ENCODE results near the gene ASXL1. TPM values are rescaled to one million over a fixed set of nuclear protein-coding genes. Genes with fewer than 3 reads are reported as not detected.

Gene ASXL1
- total RNA-seq, 6 donors from 2014 or later = 60.6 to 389 (median 88.5) TPM

DNA sequence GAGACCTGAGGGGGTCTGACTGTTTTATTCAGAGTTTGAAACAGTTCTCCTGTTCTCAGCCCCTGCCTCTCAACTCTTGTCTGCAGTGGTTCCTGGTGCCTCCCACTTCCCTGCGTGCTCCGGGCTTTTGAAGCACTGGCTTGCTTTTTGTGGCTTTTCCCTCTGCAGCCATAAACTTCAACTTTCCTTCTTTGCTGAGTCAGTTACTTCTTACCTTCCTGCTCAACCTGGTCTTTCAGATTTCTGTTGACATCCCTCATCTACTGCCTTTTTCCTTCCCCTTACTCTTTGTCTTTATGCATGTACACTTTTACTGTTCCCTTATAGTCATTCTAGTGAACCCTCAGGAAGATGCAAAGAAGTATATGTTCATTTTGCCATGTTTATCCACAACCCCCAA lies 57.4 kb downstream of the ASXL1 start:
- 34 to 48% methylated on average over 2 of the region's 2 CpGs for WGBS, 2 donors
- H3K27ac ChIP-seq = no peak overlapping the region
- H3K4me3 ChIP-seq = no peak overlapping the region
- no peaks in the 10 kb centered on the region for H3K9me3 ChIP-seq
- ATAC-seq (ENCODE audit: low FRiP score in 2 of 2) = no peak
- no peaks in the 10 kb centered on the region for H3K36me3 ChIP-seq
- no peaks in the 10 kb centered on the region for H3K27me3 ChIP-seq
- peaks cover 4 to 20% (median 11%) of the 10 kb centered on the region in 4 donors for H3K4me1 ChIP-seq
- no peak for DNase-seq
- TF ChIP-seq, protein P1, sequence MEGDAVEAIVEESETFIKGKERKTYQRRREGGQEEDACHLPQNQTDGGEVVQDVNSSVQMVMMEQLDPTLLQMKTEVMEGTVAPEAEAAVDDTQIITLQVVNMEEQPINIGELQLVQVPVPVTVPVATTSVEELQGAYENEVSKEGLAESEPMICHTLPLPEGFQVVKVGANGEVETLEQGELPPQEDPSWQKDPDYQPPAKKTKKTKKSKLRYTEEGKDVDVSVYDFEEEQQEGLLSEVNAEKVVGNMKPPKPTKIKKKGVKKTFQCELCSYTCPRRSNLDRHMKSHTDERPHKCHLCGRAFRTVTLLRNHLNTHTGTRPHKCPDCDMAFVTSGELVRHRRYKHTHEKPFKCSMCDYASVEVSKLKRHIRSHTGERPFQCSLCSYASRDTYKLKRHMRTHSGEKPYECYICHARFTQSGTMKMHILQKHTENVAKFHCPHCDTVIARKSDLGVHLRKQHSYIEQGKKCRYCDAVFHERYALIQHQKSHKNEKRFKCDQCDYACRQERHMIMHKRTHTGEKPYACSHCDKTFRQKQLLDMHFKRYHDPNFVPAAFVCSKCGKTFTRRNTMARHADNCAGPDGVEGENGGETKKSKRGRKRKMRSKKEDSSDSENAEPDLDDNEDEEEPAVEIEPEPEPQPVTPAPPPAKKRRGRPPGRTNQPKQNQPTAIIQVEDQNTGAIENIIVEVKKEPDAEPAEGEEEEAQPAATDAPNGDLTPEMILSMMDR (IDR thresholded peaks at IDR 0.05) = no peak
- TF ChIP-seq EP300 (IDR thresholded peaks at IDR 0.05) (no peak), POLR2AphosphoS5 (IDR thresholded peaks at IDR 0.05) (no peak), POLR2A (IDR thresholded peaks at IDR 0.05) (no peak)

DNA sequence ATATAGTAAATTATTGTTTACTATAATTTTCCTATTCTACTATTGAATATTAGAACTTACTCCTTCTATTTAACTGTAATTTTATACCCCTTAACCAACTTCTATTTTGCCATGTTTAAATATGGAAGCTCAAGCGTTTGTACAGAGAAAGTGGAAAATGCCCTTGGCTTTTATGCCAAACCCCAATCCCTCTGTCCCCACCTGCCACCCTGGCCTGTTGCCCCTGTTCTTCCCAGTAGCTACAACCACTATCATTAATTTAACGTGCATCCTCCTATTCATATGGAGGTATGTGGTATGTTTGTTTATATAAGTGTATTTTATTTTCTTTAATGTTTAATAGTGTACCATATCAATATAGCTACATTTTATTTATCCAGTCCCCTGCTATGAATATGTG lies 58.1 kb downstream of the ASXL1 start:
- Histone ChIP-seq H3K4me1 (peaks cover 4 to 20% (median 11%) of the 10 kb centered on the region in 4 donors), H3K27me3 (no peaks in the 10 kb centered on the region), H3K27ac (no peak overlapping the region), H3K9me3 (no peaks in the 10 kb centered on the region), H3K4me3 (no peak overlapping the region), H3K36me3 (no peaks in the 10 kb centered on the region)
- TF ChIP-seq, protein P1 (IDR thresholded peaks at IDR 0.05) = no peak
- DNase-seq (no peak), ATAC-seq (ENCODE audit: low FRiP score in 2 of 2) (no peak)
- WGBS, 2 donors = 80 to 87% methylated on average over 2 of the region's 2 CpGs

DNA sequence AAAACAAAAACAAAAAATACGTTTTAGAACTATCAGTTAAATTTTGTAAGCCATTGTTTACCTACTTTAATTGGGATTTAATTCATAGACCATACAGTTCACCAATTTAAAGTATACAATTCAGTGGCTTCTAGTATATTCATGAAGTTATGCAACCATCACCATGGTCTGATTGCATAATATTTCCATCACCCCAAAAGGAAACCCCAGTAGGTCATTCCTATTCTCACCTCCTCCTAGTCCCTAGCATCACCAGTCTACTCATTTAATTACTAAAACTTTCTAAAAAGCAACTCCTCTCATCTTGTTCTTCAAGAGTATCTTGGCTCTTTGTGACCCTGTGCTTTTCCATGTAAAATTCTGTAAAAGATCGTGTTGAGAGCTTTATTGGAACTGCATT lies 60.2 kb downstream of the ASXL1 start:
- Histone ChIP-seq H3K27ac (no peak overlapping the region), H3K36me3 (no peaks in the 10 kb centered on the region), H3K4me1 (peaks cover 0 to 22% (median 8%) of the 10 kb centered on the region in 4 donors), H3K9me3 (no peaks in the 10 kb centered on the region), H3K4me3 (no peak overlapping the region), H3K27me3 (no peaks in the 10 kb centered on the region)
- DNase-seq (no peak), ATAC-seq (ENCODE audit: low FRiP score in 2 of 2) (no peak)
- no peak for TF ChIP-seq POLR2A (IDR thresholded peaks at IDR 0.05)
- no peak for TF ChIP-seq EP300 (IDR thresholded peaks at IDR 0.05)
- no peak for TF ChIP-seq POLR2AphosphoS5 (IDR thresholded peaks at IDR 0.05)
- TF ChIP-seq, protein P1 (IDR thresholded peaks at IDR 0.05) = no peak
- WGBS, 2 donors = 82 to 91% methylated on average over 2 of the region's 2 CpGs

DNA sequence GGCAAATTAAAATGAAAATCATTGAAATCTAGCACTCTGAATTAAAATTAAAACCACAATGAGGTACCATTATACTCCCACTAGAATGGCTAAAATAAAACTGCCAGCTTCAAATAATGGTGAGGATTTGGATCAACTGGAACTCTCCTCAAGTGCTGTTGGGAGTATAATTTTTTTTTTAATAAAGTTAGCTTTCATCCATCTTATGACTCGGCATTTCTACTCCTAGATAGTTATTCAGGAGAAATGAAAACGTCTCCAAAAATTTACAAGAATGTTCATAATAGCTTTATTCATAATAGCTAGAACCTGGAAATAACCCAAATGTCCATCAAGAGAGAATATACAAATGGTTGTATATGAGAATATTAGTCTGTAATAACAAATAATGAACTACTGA lies 63.2 kb downstream of the ASXL1 start:
- 72 to 78% methylated on average over 2 of the region's 2 CpGs for WGBS, 2 donors
- DNase-seq = no peak
- Histone ChIP-seq H3K36me3 (no peaks in the 10 kb centered on the region), H3K4me3 (no peak overlapping the region), H3K9me3 (no peaks in the 10 kb centered on the region), H3K27ac (no peak overlapping the region), H3K4me1 (peaks cover 0 to 12% (median 3%) of the 10 kb centered on the region in 4 donors), H3K27me3 (no peaks in the 10 kb centered on the region)
- no peak for ATAC-seq (ENCODE audit: low FRiP score in 2 of 2)
- TF ChIP-seq POLR2AphosphoS5 (IDR thresholded peaks at IDR 0.05) = no peak
- no peak for TF ChIP-seq POLR2A (IDR thresholded peaks at IDR 0.05)
- TF ChIP-seq EP300 (IDR thresholded peaks at IDR 0.05) = no peak
- TF ChIP-seq, protein P1 (IDR thresholded peaks at IDR 0.05) = no peak

DNA sequence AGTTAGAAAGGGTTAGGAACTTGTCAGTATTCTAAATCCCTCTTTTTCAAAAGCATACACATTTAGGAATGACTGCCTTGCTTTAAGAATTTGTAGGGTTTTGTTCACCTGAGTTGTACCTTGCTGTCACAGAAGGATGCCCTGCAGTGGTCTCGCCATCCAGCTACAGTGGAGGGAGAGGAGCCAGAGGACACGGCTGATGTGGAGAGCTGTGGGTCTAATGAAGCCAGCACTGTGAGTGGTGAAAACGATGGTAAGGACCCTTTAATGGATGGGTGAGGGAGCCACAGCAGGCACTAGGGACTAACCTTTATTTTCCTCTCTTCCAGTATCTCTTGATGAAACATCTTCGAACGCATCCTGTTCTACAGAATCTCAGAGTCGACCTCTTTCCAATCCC lies 69.9 kb downstream of the ASXL1 start:
- no peaks in the 10 kb centered on the region for H3K9me3 ChIP-seq
- H3K27me3 ChIP-seq = no peaks in the 10 kb centered on the region
- no peak overlapping the region for H3K4me3 ChIP-seq
- DNase-seq (no peak), ATAC-seq (ENCODE audit: low FRiP score in 2 of 2) (no peak)
- H3K36me3 ChIP-seq = peaks cover 27 to 51% (median 43%) of the 10 kb centered on the region in 4 donors
- 92 to 97% methylated on average over 6 of the region's 6 CpGs for WGBS, 2 donors
- no peak overlapping the region for H3K27ac ChIP-seq
- H3K4me1 ChIP-seq = peaks cover 8 to 18% (median 12%) of the 10 kb centered on the region in 4 donors
- TF ChIP-seq POLR2A (IDR thresholded peaks at IDR 0.05) (no peak), EP300 (IDR thresholded peaks at IDR 0.05) (no peak), POLR2AphosphoS5 (IDR thresholded peaks at IDR 0.05) (no peak)
- TF ChIP-seq, protein P1 (IDR thresholded peaks at IDR 0.05) = no peak
